Heart left ventricle (tissue), 16 donors: ENCODE data around the gene PLA2G4F. TPM values are rescaled to one million over a fixed set of nuclear protein-coding genes. Genes with fewer than 3 reads are reported as not detected.

ENCODE experiments used
- ATAC-seq, 4 donors: fragments of 200-7000 bp; cut with Tn5 transposase; one replicate each; pipeline ENCODE4 v1.9.1; 2020 to 2022; ENCODE audit warnings: moderate library complexity in 4 of 4, mild to moderate bottlenecking in 3 of 4, moderate number of reproducible peaks in 1 of 4
- DNase-seq, 5 donors: peaks; one replicate each; pipeline ENCODE4 v3.0.0-alpha.2; 2020
- H3K27ac ChIP-seq, 12 donors: fragments of 200-600 bp; sonication (generic) in 4 of 12; one replicate each; pipeline versions ENCODE4 v1.5.0 to v1.8.0; 2016 to 2022; ENCODE audit warnings: mild to moderate bottlenecking in 2 of 12
- H3K27me3 ChIP-seq, 9 donors: fragments of 200-600 bp; sonication (generic) in 2 of 9; one replicate each; pipeline versions ENCODE4 v1.5.1 to v1.8.0; 2016 to 2022; ENCODE audit warnings: mild to moderate bottlenecking in 3 of 9
- H3K36me3 ChIP-seq, 9 donors: fragments of 200-600 bp; sonication (generic) in 2 of 9; one replicate each; pipeline versions ENCODE4 v1.5.0 to v1.8.0; 2018 to 2022; ENCODE audit warnings: mild to moderate bottlenecking in 2 of 9
- H3K4me1 ChIP-seq, 12 donors: fragments of 200-600 bp; sonication (generic) in 4 of 12; one replicate each; pipeline versions ENCODE4 v1.5.0 to v1.8.0; 2016 to 2022; ENCODE audit warnings: mild to moderate bottlenecking in 3 of 12
- H3K4me3 ChIP-seq, 12 donors: fragments of 200-600 bp; sonication (generic) in 4 of 12; one replicate each; pipeline versions ENCODE4 v1.5.0 to v1.8.0; 2017 to 2022; ENCODE audit warnings: mild to moderate bottlenecking in 9 of 12, moderate library complexity in 4 of 12
- H3K9me3 ChIP-seq, 12 donors: fragments of 200-600 bp; sonication (generic) in 4 of 12; one replicate each; pipeline versions ENCODE4 v1.5.0 to v1.8.0; 2016 to 2022; ENCODE audit warnings: mild to moderate bottlenecking in 1 of 12
- CTCF ChIP-seq, 12 donors: fragments of 200-600 bp; sonication (generic) in 4 of 12; IDR thresholded peaks; one replicate each; pipeline versions ENCODE4 v1.5.0 to v1.8.0; 2018 to 2022; ENCODE audit warnings: antibody characterized with exemption in 12 of 12, mild to moderate bottlenecking in 5 of 12
- POLR2A ChIP-seq, 2 donors: fragments of 450-650 bp; IDR thresholded peaks; one replicate each; pipeline ENCODE4 v1.6.1; 2017; ENCODE audit warnings: antibody characterized with exemption in 2 of 2, mild to moderate bottlenecking in 2 of 2, moderate library complexity in 2 of 2
- WGBS, 4 donors: extraction: QIAGEN DNeasy Blood & Tissue Kit in 2 of 4; methylation state at CpG; one replicate each; pipeline versions ENCODE4 v1.1.5 to v1.1.7; 2013 to 2018; 5-methylcytosine and 5-hydroxymethylcytosine counted together
- intact Hi-C, 10 donors: fragments of 100-400 bp; cut with DNase I; formaldehyde crosslinking; loops; one replicate each; pipeline versions ENCODE4 v1.11.1 to v1.14.2; 2022
- polyA plus RNA-seq, 2 donors: library from polyadenylated mRNA; stranded (reverse); fragments of 200-250 nt; gene quantifications; one replicate each; pipeline ENCODE4 v1.2.3, GENCODE V29; 2013
- total RNA-seq, 9 donors: library from RNA; depleted of rRNA in 2 of 9; stranded (reverse); fragments of >200 nt in 2 of 9; fragmentation: NEBNext Ultra II Directional in 3 of 9; extraction: Animal tissue kit (Norgen Biotek cat#: 25700) in 3 of 9; gene quantifications; one replicate each; pipeline versions ENCODE4 v1.1.0 to v1.2.4, GENCODE V29; 2016 to 2023
- donor health status: ischemic (EF 13 %, LVEDD 7.1; RV severe dilation, severe dysfunction).
- donor health status: healthy with polysubstance abuse.
- donor health status: DM: no; HTN: yes; CAD: no.
- donor health status: DM: no; HTN: no; CAD: no.
- donor health status: ischemic (EF 25% LVEDD 6.9; RV normal size, moderate dysfunction).
- donor health status: ischemic (EF 25% LVEDD 5.7; RV mildly dilated, moderate dysfunction).
- donor health status: healthy.
- donor health status: DM: yes; HTN: yes; CAD: no.
- donor health status: ischemic (EF 35%, LVEDD 5.7; RV mildly dilated, moderate dysfunction).
- donor health status: nonischemic (EF 11% LVEDD 7.7; RV severe dilation, severe dysfunction).
- donor health status: DM: yes; HTN: yes; CAD: no.
- donor health status: PGD.
- donor health status: ischemic (EF 29% LVEDD 5.4; RV normal size, mild dysfunction).
- donor health status: nonischemic (EF 23%, LVEDD 6.1; RV moderate dilation, normal function).

PLA2G4F gene
- total and polyA plus RNA-seq, 11 donors = 0.09 to 9.0 (median 1.4) TPM

GRCh38 chr15:42166225-42166940, 9.9 kb upstream of the PLA2G4F start:
- 86 to 92% (median 89%) methylated on average over 13 of the region's 13 CpGs for WGBS, 4 donors
- Histone ChIP-seq H3K4me3 (no peak overlapping the region), H3K36me3 (peaks cover 0 to 100% (median 99%) of the 10 kb centered on the region in 9 donors), H3K4me1 (peaks cover 0 to 8% (median 5%) of the 10 kb centered on the region in 12 donors), H3K9me3 (no peaks in the 10 kb centered on the region), H3K27me3 (no peaks in the 10 kb centered on the region), H3K27ac (no peak overlapping the region)
- no peak for TF ChIP-seq POLR2A (IDR thresholded peaks at IDR 0.05)
- no peak for TF ChIP-seq CTCF (IDR thresholded peaks at IDR 0.05)
- intact Hi-C loops = no loop called here
- no peak for ATAC-seq
- DNase-seq = no peak

- intact Hi-C loops = no loop called here
- no peak overlapping the region for H3K27ac ChIP-seq
- TF ChIP-seq CTCF (IDR thresholded peaks at IDR 0.05) (no peak), POLR2A (IDR thresholded peaks at IDR 0.05) (no peak)
- 94 to 96% (median 95%) methylated on average over 6 of the region's 6 CpGs for WGBS, 4 donors
- no peaks in the 10 kb centered on the region for H3K9me3 ChIP-seq
- H3K4me3 ChIP-seq = no peak overlapping the region
- peaks cover 0 to 100% (median 100%) of the 10 kb centered on the region in 9 donors for H3K36me3 ChIP-seq
- no peak for DNase-seq
- no peak for ATAC-seq
- no peaks in the 10 kb centered on the region for H3K27me3 ChIP-seq
- peaks cover 0 to under 1% (median 0%) of the 10 kb centered on the region in 12 donors for H3K4me1 ChIP-seq
These were observed 8.7 kb upstream of the PLA2G4F start for GRCh38 chr15:42165106-42165505.

GRCh38 chr15:42163947-42164550, 7.6 kb upstream of the PLA2G4F start:
- Histone ChIP-seq H3K27me3 (no peaks in the 10 kb centered on the region), H3K4me1 (peaks cover 0 to 10% (median 1%) of the 10 kb centered on the region in 12 donors), H3K36me3 (peaks cover 0 to 100% (median 95%) of the 10 kb centered on the region in 9 donors), H3K27ac (no peak overlapping the region), H3K4me3 (no peak overlapping the region), H3K9me3 (no peaks in the 10 kb centered on the region)
- no peak for ATAC-seq
- intact Hi-C loops = no loop called here
- 60 to 65% (median 64%) methylated on average over 4 of the region's 4 CpGs for WGBS, 4 donors
- TF ChIP-seq POLR2A (IDR thresholded peaks at IDR 0.05) = no peak
- TF ChIP-seq CTCF (IDR thresholded peaks at IDR 0.05) = no peak
- DNase-seq = no peak

- H3K9me3 ChIP-seq = no peaks in the 10 kb centered on the region
- H3K27ac ChIP-seq = no peak overlapping the region
- 94 to 99% (median 95%) methylated on average over 9 of the region's 9 CpGs for WGBS, 4 donors
- intact Hi-C loops = no loop called here
- ATAC-seq (no peak), DNase-seq (no peak)
- TF ChIP-seq POLR2A (IDR thresholded peaks at IDR 0.05) (no peak), CTCF (IDR thresholded peaks at IDR 0.05) (no peak)
- H3K36me3 ChIP-seq = peaks cover 0 to 96% (median 88%) of the 10 kb centered on the region in 9 donors
- no peak overlapping the region for H3K4me3 ChIP-seq
- no peaks in the 10 kb centered on the region for H3K27me3 ChIP-seq
- peaks cover 0 to 17% (median 7%) of the 10 kb centered on the region in 12 donors for H3K4me1 ChIP-seq
These were observed 6.9 kb upstream of the PLA2G4F start for GRCh38 chr15:42163291-42163690.
